Astrocyte (in vitro differentiated cells and primary cell): ENCODE data around the gene RSRC2. TPM values are rescaled to one million over a fixed set of nuclear protein-coding genes. Genes with fewer than 3 reads are reported as not detected.

ENCODE experiments used
- DNase-seq: peaks from one replicate; pipeline ENCODE4 v3.0.0-alpha.2; 2010; ENCODE audit warnings: low read depth
- FAIRE-seq: peaks from 2 replicates; lab custom pipeline; 2011; peaks lifted over from hg19 to GRCh38; lab: Jason Lieb, UNC
- H2AFZ ChIP-seq: 2 replicates; pipeline ENCODE4 v1.6.0; 2012; ENCODE audit warnings: low read depth, low read length, inconsistent platforms
- H3K27ac ChIP-seq: 2 replicates; pipeline ENCODE4 v1.5.1; 2011; ENCODE audit warnings: low read depth, low read length, inconsistent platforms
- H3K27me3 ChIP-seq: 2 replicates; pipeline ENCODE4 v1.6.0; 2011; ENCODE audit warnings: low read length, inconsistent platforms; ENCODE audit not compliant: insufficient read depth
- H3K36me3 ChIP-seq: 2 replicates; pipeline ENCODE4 v1.5.1; 2011; ENCODE audit warnings: low read length, inconsistent platforms; ENCODE audit not compliant: insufficient read depth
- H3K4me1 ChIP-seq: 2 replicates; pipeline ENCODE4 v1.5.1; 2011; ENCODE audit warnings: low read length, inconsistent platforms; ENCODE audit not compliant: insufficient read depth
- H3K4me2 ChIP-seq: 2 replicates; pipeline ENCODE4 v1.6.0; 2012; ENCODE audit warnings: low read length, inconsistent platforms
- H3K4me3 ChIP-seq: 2 replicates; pipeline ENCODE4 v1.5.1; 2011; ENCODE audit warnings: low read depth, mild to moderate bottlenecking, low read length, inconsistent platforms; ENCODE audit not compliant: insufficient read depth
- H3K79me2 ChIP-seq: 2 replicates; pipeline ENCODE4 v1.6.0; 2012; ENCODE audit warnings: mild to moderate bottlenecking, low read length, inconsistent platforms; ENCODE audit not compliant: insufficient read depth
- H3K9ac ChIP-seq: 2 replicates; pipeline ENCODE4 v1.6.0; 2012; ENCODE audit warnings: mild to moderate bottlenecking, low read length, inconsistent platforms
- H3K9me3 ChIP-seq: 2 replicates; pipeline ENCODE4 v1.5.1; 2012; ENCODE audit warnings: low read depth, mild to moderate bottlenecking, low read length, inconsistent platforms; ENCODE audit not compliant: insufficient read depth
- H4K20me1 ChIP-seq: 2 replicates; pipeline ENCODE4 v1.6.0; 2012; ENCODE audit warnings: low read length, inconsistent platforms; ENCODE audit not compliant: insufficient read depth
- H3K27ac Mint-ChIP-seq: one replicate; pipeline ENCODE4 v1.8.0; 2021; ENCODE audit warnings: mild to moderate bottlenecking, mixed read lengths; ENCODE audit not compliant: unreplicated experiment
- H3K27me3 Mint-ChIP-seq: one replicate; pipeline ENCODE4 v1.8.0; 2021; ENCODE audit warnings: low read depth, mixed read lengths; ENCODE audit not compliant: unreplicated experiment
- H3K36me3 Mint-ChIP-seq: one replicate; pipeline ENCODE4 v1.8.0; 2021; ENCODE audit warnings: low read depth, mixed read lengths; ENCODE audit not compliant: unreplicated experiment
- H3K4me1 Mint-ChIP-seq: one replicate; pipeline ENCODE4 v1.8.0; 2021; ENCODE audit warnings: low read depth, mixed read lengths; ENCODE audit not compliant: unreplicated experiment
- H3K4me3 Mint-ChIP-seq: one replicate; pipeline ENCODE4 v1.8.0; 2021; ENCODE audit warnings: mild to moderate bottlenecking, moderate library complexity, mixed read lengths; ENCODE audit not compliant: unreplicated experiment
- H3K9me3 Mint-ChIP-seq: one replicate; pipeline ENCODE4 v1.8.0; 2021; ENCODE audit warnings: mild to moderate bottlenecking, mixed read lengths; ENCODE audit not compliant: unreplicated experiment
- CTCF ChIP-seq: IDR thresholded peaks from 2 replicates; pipeline ENCODE4 v1.5.1; 2011; ENCODE audit warnings: low read depth, mild to moderate bottlenecking, inconsistent platforms, low read length, moderate library complexity; ENCODE audit not compliant: insufficient read depth
- EZH2 ChIP-seq: IDR thresholded peaks from 2 replicates; pipeline ENCODE4 v1.6.1; 2012; ENCODE audit warnings: mild to moderate bottlenecking, low read length, inconsistent platforms; ENCODE audit not compliant: insufficient read depth
- total RNA-seq: library from RNA; stranded (reverse); gene quantifications from 2 replicates; pipeline ENCODE4 v1.2.1, GENCODE V29; 2021

The RSRC2 gene
- total RNA-seq, 1 donor from 2014 or later, result 56.3 TPM

GRCh38 chr12:122457627-122458026 lies 69.1 kb downstream of the RSRC2 start:
- no peaks in the 10 kb centered on the region for H3K27me3 ChIP-seq
- H3K9me3 Mint-ChIP-seq, result no peaks in the 10 kb centered on the region
- H3K4me2 ChIP-seq, result no peak overlapping the region
- peaks cover 2% of the 10 kb centered on the region for H3K36me3 Mint-ChIP-seq
- H3K79me2 ChIP-seq, result no peaks in the 10 kb centered on the region
- peaks cover 5% of the 10 kb centered on the region for H3K4me1 Mint-ChIP-seq
- TF ChIP-seq EZH2 (no peak), CTCF (no peak)
- no peak overlapping the region for H2AFZ ChIP-seq
- no peak for DNase-seq
- H3K4me1 ChIP-seq, result no peaks in the 10 kb centered on the region
- H3K9ac ChIP-seq, result no peak overlapping the region
- no peak overlapping the region for H3K4me3 ChIP-seq
- H3K27me3 Mint-ChIP-seq, result no peaks in the 10 kb centered on the region
- no peaks in the 10 kb centered on the region for H4K20me1 ChIP-seq
- no peak for FAIRE-seq
- H3K9me3 ChIP-seq, result no peaks in the 10 kb centered on the region
- no peak overlapping the region for H3K27ac Mint-ChIP-seq
- no peaks in the 10 kb centered on the region for H3K36me3 ChIP-seq
- no peak overlapping the region for H3K4me3 Mint-ChIP-seq
- no peak overlapping the region for H3K27ac ChIP-seq

- Histone ChIP-seq H3K79me2 (no peaks in the 10 kb centered on the region), H3K4me3 (no peak overlapping the region), H2AFZ (no peak overlapping the region), H4K20me1 (no peaks in the 10 kb centered on the region), H3K9ac (no peak overlapping the region), H3K4me1 (no peaks in the 10 kb centered on the region), H3K4me2 (no peak overlapping the region), H3K27ac (no peak overlapping the region), H3K9me3 (no peaks in the 10 kb centered on the region), H3K36me3 (no peaks in the 10 kb centered on the region), H3K27me3 (no peaks in the 10 kb centered on the region)
- Mint-ChIP-seq H3K9me3 (no peaks in the 10 kb centered on the region), H3K36me3 (peaks cover 2% of the 10 kb centered on the region), H3K4me3 (no peak overlapping the region), H3K27me3 (no peaks in the 10 kb centered on the region), H3K4me1 (peaks cover 5% of the 10 kb centered on the region), H3K27ac (no peak overlapping the region)
- no peak for TF ChIP-seq CTCF
- no peak for TF ChIP-seq EZH2
- no peak for FAIRE-seq
- no peak for DNase-seq
These were observed 72.0 kb downstream of the RSRC2 start for GRCh38 chr12:122454739-122455138.

GRCh38 chr12:122454250-122454721 lies 72.5 kb downstream of the RSRC2 start:
- Mint-ChIP-seq H3K4me1 (peaks cover 5% of the 10 kb centered on the region), H3K27me3 (no peaks in the 10 kb centered on the region), H3K9me3 (no peaks in the 10 kb centered on the region), H3K36me3 (peaks cover 2% of the 10 kb centered on the region), H3K27ac (no peak overlapping the region), H3K4me3 (no peak overlapping the region)
- TF ChIP-seq CTCF (no peak), EZH2 (no peak)
- Histone ChIP-seq H4K20me1 (no peaks in the 10 kb centered on the region), H3K9ac (no peak overlapping the region), H2AFZ (no peak overlapping the region), H3K79me2 (no peaks in the 10 kb centered on the region), H3K27me3 (no peaks in the 10 kb centered on the region), H3K36me3 (no peaks in the 10 kb centered on the region), H3K27ac (no peak overlapping the region), H3K4me2 (no peak overlapping the region), H3K4me3 (no peak overlapping the region), H3K4me1 (no peaks in the 10 kb centered on the region), H3K9me3 (no peaks in the 10 kb centered on the region)
- no peak for DNase-seq
- FAIRE-seq, result no peak
